Measurements from ENCODE around the gene NFKBIE. TPM values are rescaled to one million over a fixed set of nuclear protein-coding genes. Genes with fewer than 3 reads are reported as not detected.

The NFKBIE gene
- total and polyA plus RNA-seq, 2 experiments from 2014 or later, result 14.6 to 25.9 TPM

- TF ChIP-seq ZNF462 (CRISPR knock-in tag; IDR thresholded peaks at IDR 0.05) (no peak), REST (IDR thresholded peaks at IDR 0.05; ENCODE audit: unreplicated experiment) (no peak), ZNF331 (CRISPR knock-in tag; IDR thresholded peaks at IDR 0.05; ENCODE audit: low read depth) (no peak)
Observed at GRCh38 chr6:44303842-44304241, 38.5 kb upstream of the NFKBIE start (continued).

- Mint-ChIP-seq H3K4me1 (peaks cover 6% of the 10 kb centered on the region; the same call in 1 of the 3 replicates), H3K9me3 (no peaks in the 10 kb centered on the region), H3K4me3 (no peak overlapping the region), H3K27ac (no peak overlapping the region), H3K27me3 (ENCODE audit: insufficient read depth, low read depth, poor library complexity) (peaks cover 17% of the 10 kb centered on the region), H3K36me3 (ENCODE audit: low read depth) (peaks cover 73% of the 10 kb centered on the region)
- Histone ChIP-seq H3K4me1 (ENCODE audit: insufficient read depth) (no peaks in the 10 kb centered on the region; the same call in 1 of the 2 replicates), H3K27ac (ENCODE audit: low read depth) (no peak overlapping the region), H3F3A (replicated peaks; ENCODE audit: low read depth) (peaks cover 14% of the 10 kb centered on the region; the same call in 1 of the 2 replicates), H3K4me2 (no peak overlapping the region), H4K20me1 (replicated peaks; ENCODE audit: insufficient read depth) (0 out of 2 replicates have a peak, but pooled peaks cover 3% of the 10 kb centered on the region), H3K9me2 (ENCODE audit: insufficient read depth) (no peaks in the 10 kb centered on the region), H3K4me3 (no peak overlapping the region), H2AFZ (no peak overlapping the region), H3K79me2 (replicated peaks; ENCODE audit: insufficient read depth) (no peaks in the 10 kb centered on the region), H3K27me3 (ENCODE audit: insufficient read depth) (peaks cover 9% of the 10 kb centered on the region; the same call in 1 of the 2 replicates), H3K36me3 (ENCODE audit: insufficient read depth) (peaks cover 7% of the 10 kb centered on the region; the same call in 1 of the 2 replicates)
- DNase-seq (ENCODE audit: low spot score), result no peak
- no peak for ATAC-seq
- no peak for TF ChIP-seq REST (IDR thresholded peaks at IDR 0.05; ENCODE audit: unreplicated experiment)
Observed at GRCh38 chr6:44302856-44303255, 37.5 kb upstream of the NFKBIE start.

Measured in GM23338 (cell line).